Nephron (organoid): ENCODE measurements around the gene RPP25L.
A peak's percentile ranks its signal among the peaks of the same experiment; 100 is the strongest.

ENCODE experiments used
- H3K27ac Mint-ChIP-seq, 3 experiments: 2 replicates each; pipeline ENCODE4 v1.8.0; 2020; ENCODE audit warnings: mixed read lengths in 3 of 3, mild to moderate bottlenecking in 2 of 3, moderate library complexity in 1 of 3
- H3K27me3 Mint-ChIP-seq: 2 replicates; pipeline ENCODE4 v1.8.0; 2021; ENCODE audit warnings: low read depth, mild to moderate bottlenecking, moderate library complexity, mixed read lengths
- H3K36me3 Mint-ChIP-seq: 2 replicates; pipeline ENCODE4 v1.8.0; 2020; ENCODE audit warnings: low read depth, mixed read lengths
- H3K4me1 Mint-ChIP-seq: 2 replicates; pipeline ENCODE4 v1.8.0; 2020; ENCODE audit warnings: mixed read lengths
- H3K4me3 Mint-ChIP-seq, 3 experiments: 2 replicates each; pipeline ENCODE4 v1.8.0; 2020; ENCODE audit warnings: mild to moderate bottlenecking in 3 of 3, mixed read lengths in 3 of 3, moderate library complexity in 2 of 3
- H3K9me3 Mint-ChIP-seq: 2 replicates; pipeline ENCODE4 v1.8.0; 2020; ENCODE audit warnings: mixed read lengths
- TF ChIP-seq, protein P1 (sequence below), 3 experiments: fragments of 200-600 bp; sonication (generic); IDR thresholded peaks; one replicate each; pipeline ENCODE4 v1.5.0; 2021; ENCODE audit warnings: antibody characterized with exemption in 3 of 3; ENCODE audit not compliant: unreplicated experiment in 3 of 3

The RPP25L gene

GRCh38 chr9:34565856-34566255 lies 46.0 kb downstream of the RPP25L start:
- Mint-ChIP-seq H3K27ac (peak overlapping the region in 2 of 3 experiments; percentile 41 to 76), H3K4me3 (peak overlapping the region in 1 of 3 experiments; percentile 22), H3K4me1 (peaks cover 80% of the 10 kb centered on the region), H3K9me3 (no peaks in the 10 kb centered on the region), H3K36me3 (peaks cover 41% of the 10 kb centered on the region), H3K27me3 (peaks cover 10% of the 10 kb centered on the region)
- TF ChIP-seq, protein P1, sequence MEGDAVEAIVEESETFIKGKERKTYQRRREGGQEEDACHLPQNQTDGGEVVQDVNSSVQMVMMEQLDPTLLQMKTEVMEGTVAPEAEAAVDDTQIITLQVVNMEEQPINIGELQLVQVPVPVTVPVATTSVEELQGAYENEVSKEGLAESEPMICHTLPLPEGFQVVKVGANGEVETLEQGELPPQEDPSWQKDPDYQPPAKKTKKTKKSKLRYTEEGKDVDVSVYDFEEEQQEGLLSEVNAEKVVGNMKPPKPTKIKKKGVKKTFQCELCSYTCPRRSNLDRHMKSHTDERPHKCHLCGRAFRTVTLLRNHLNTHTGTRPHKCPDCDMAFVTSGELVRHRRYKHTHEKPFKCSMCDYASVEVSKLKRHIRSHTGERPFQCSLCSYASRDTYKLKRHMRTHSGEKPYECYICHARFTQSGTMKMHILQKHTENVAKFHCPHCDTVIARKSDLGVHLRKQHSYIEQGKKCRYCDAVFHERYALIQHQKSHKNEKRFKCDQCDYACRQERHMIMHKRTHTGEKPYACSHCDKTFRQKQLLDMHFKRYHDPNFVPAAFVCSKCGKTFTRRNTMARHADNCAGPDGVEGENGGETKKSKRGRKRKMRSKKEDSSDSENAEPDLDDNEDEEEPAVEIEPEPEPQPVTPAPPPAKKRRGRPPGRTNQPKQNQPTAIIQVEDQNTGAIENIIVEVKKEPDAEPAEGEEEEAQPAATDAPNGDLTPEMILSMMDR (IDR thresholded peaks at IDR 0.05; ENCODE audit: unreplicated experiment in 3 of 3): no peak

DNA sequence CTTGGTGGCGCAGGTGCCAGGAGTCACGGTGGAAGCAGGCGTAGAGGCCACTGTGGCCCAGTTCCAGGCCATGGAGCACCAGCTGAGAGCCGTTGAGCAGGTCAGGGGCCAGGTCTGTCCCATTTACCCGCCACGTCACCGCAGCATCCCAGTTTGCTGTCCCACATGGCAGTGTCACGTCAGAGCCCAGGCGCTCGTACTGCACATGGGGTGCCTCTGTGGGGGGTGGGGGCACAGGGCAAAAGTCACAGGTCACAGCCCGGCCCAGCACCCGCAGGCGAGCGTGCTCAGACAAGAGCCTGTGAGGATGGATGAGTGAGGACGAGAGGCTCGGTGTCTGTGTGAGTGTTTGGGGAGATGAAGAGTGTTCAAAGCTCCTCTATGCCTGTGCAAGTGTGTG lies 47.3 kb downstream of the RPP25L start:
- peaks cover 17% of the 10 kb centered on the region for H3K27me3 Mint-ChIP-seq
- H3K9me3 Mint-ChIP-seq: no peaks in the 10 kb centered on the region
- peak overlapping the region in 2 of 3 experiments; percentile 30 to 70 for H3K27ac Mint-ChIP-seq

DNA sequence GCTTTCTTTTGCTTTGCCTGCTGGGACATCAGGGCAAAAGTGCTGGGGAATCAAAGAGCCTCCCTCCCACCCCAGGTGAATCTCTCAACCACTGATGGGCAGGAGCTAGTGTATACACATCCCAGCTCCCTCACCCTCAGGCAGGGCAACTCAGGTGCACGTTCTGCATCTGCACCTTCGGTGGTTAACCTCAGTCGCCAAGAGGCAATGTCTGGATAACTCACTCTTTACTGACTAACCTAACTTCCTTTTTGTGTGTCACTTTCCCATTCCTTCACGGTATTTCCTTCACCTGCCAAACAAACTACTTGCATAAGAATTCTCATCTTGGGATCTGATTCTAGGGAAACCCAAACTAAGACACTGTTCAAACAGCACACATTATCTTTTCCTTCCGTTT lies 48.6 kb downstream of the RPP25L start:
- Mint-ChIP-seq H3K4me1 (peaks cover 78% of the 10 kb centered on the region), H3K4me3 (no peak overlapping the region), H3K9me3 (no peaks in the 10 kb centered on the region), H3K36me3 (peaks cover 39% of the 10 kb centered on the region), H3K27me3 (peaks cover 20% of the 10 kb centered on the region), H3K27ac (peak overlapping the region; percentile 0 to 48 (median 28))
- TF ChIP-seq, protein P1 (IDR thresholded peaks at IDR 0.05; ENCODE audit: unreplicated experiment in 3 of 3): no peak

More for the DNA sequence above, 47.3 kb downstream of the RPP25L start:
- TF ChIP-seq, protein P1 (IDR thresholded peaks at IDR 0.05; ENCODE audit: unreplicated experiment in 3 of 3): no peak
- peaks cover 41% of the 10 kb centered on the region for H3K36me3 Mint-ChIP-seq
- peaks cover 80% of the 10 kb centered on the region for H3K4me1 Mint-ChIP-seq
- peak overlapping the region in 1 of 3 experiments; percentile 22 for H3K4me3 Mint-ChIP-seq

- peaks cover 24% of the 10 kb centered on the region for H3K27me3 Mint-ChIP-seq
- peaks cover 82% of the 10 kb centered on the region for H3K4me1 Mint-ChIP-seq
- no peak overlapping the region for H3K4me3 Mint-ChIP-seq
- peak overlapping the region in 2 of 3 experiments; percentile 0 to 98 for H3K27ac Mint-ChIP-seq
- peaks cover 37% of the 10 kb centered on the region for H3K36me3 Mint-ChIP-seq
- TF ChIP-seq, protein P1 (IDR thresholded peaks at IDR 0.05; ENCODE audit: unreplicated experiment in 3 of 3): peak; percentile 39 to 56 (median 48)
- H3K9me3 Mint-ChIP-seq: no peaks in the 10 kb centered on the region
These were observed 49.7 kb downstream of the RPP25L start for GRCh38 chr9:34562135-34562745.

DNA sequence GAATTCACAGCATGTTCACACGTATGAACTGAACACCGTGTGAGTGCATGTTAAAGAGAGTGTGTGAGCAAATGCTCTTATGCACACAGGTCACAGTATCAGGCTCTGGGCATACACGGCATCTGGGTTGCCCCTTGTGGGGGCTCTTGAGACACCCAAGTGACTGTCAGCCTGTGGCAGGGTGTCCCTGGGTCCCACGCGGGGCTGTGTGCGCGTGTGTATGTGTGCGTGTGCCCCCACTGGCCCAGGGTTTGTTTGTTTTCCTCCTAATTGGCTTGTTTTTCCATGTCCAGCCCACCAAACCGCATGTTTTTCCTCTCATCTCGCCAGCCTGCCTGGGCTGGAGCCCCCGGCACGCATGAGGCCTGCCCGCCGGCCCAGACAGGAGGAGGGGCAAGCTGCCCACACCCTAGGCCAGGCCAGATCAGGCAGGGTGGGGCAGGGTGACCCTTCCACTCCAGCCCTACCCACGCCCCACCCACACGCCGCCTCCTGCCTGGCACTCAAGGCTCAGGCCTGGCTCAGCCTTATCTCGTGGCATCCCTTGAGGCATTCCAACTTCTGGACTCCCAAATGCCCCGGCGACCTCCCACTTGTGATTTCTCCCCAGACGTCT lies 51.2 kb downstream of the RPP25L start:
- Mint-ChIP-seq H3K27ac (peak overlapping the region; percentile 94 to 98 (median 95)), H3K4me3 (peak overlapping the region; percentile 37 to 51 (median 38)), H3K27me3 (peaks cover 32% of the 10 kb centered on the region), H3K9me3 (no peaks in the 10 kb centered on the region), H3K4me1 (peaks cover 79% of the 10 kb centered on the region), H3K36me3 (peaks cover 37% of the 10 kb centered on the region)
- TF ChIP-seq, protein P1 (IDR thresholded peaks at IDR 0.05; ENCODE audit: unreplicated experiment in 3 of 3): no peak
